GM10266 (cell line): ENCODE results near the gene ATP6V0D1.

Experiments
- DNase-seq: peaks from one replicate; pipeline ENCODE4 v3.0.0; 2012; ENCODE audit errors: extremely low spot score
- CTCF ChIP-seq: IDR thresholded peaks from 2 replicates; pipeline ENCODE4 v1.5.1; 2012; ENCODE audit warnings: mild to moderate bottlenecking, low read depth; ENCODE audit not compliant: control insufficient read depth, insufficient read depth; ENCODE audit errors: missing control alignments

The ATP6V0D1 gene

GRCh38 chr16:67425580-67425979 is 55.4 kb downstream of the ATP6V0D1 start:
- no peak for DNase-seq
- TF ChIP-seq CTCF: no peak

GRCh38 chr16:67425061-67425460 is 55.9 kb downstream of the ATP6V0D1 start:
- DNase-seq: no peak
- TF ChIP-seq CTCF: no peak

- TF ChIP-seq CTCF: no peak
- DNase-seq: no peak
These were observed 56.7 kb downstream of the ATP6V0D1 start for GRCh38 chr16:67424261-67424615.

- DNase-seq: no peak
- TF ChIP-seq CTCF: no peak
These were observed 57.2 kb downstream of the ATP6V0D1 start for GRCh38 chr16:67423611-67424260.

GRCh38 chr16:67423015-67423414 is 57.9 kb downstream of the ATP6V0D1 start:
- TF ChIP-seq CTCF: no peak
- no peak for DNase-seq

GRCh38 chr16:67421030-67421429 is 59.9 kb downstream of the ATP6V0D1 start:
- no peak for TF ChIP-seq CTCF
- DNase-seq: no peak

GRCh38 chr16:67419931-67420330 is 61.0 kb downstream of the ATP6V0D1 start:
- no peak for TF ChIP-seq CTCF
- no peak for DNase-seq
